ENCODE data around the gene DMP1. TPM values are rescaled to one million over a fixed set of nuclear protein-coding genes. Genes with fewer than 3 reads are reported as not detected.

DMP1 gene
- total and polyA plus RNA-seq, 2 of the 8 experiments (the other 6 are each of a cell fraction or from before 2014, with no cell fraction given): 0.05 to 0.17 TPM

- H2BK12ac ChIP-seq (ENCODE audit: low read depth, low read length): no peak overlapping the region
- no peak overlapping the region for H4K8ac ChIP-seq (ENCODE audit: extremely low read depth, insufficient read depth, low read length)
- no peaks in the 10 kb centered on the region for H3K23me2 ChIP-seq (ENCODE audit: low read depth, low read length)
- no peaks in the 10 kb centered on the region for H4K20me1 ChIP-seq (replicated peaks in 1 of 2; ENCODE audit: control insufficient read depth in 1 of 2, insufficient read depth in 2 of 2, low read length in 2 of 2)
- no peaks in the 10 kb centered on the region for H3K9me3 ChIP-seq (ENCODE audit: insufficient read depth in 2 of 2, low read depth in 1 of 2, low read length in 1 of 2)
- no peak overlapping the region for H3K4me2 ChIP-seq (ENCODE audit: insufficient read depth in 1 of 2, low read depth in 2 of 2, low read length in 2 of 2)
- H3K27ac ChIP-seq (ENCODE audit: low read depth, low read length): no peak overlapping the region
- POLR2A ChIA-PET (ENCODE audit: partially characterized antibody): no interaction called here
- DNase-seq (ENCODE audit: low read depth in 1 of 2, low spot score in 2 of 2): no peak
- H3K23ac ChIP-seq (ENCODE audit: insufficient read length): no peak overlapping the region
- H2BK20ac ChIP-seq (ENCODE audit: low read length): no peak overlapping the region
- TF ChIP-seq BACH1 (IDR thresholded peaks at IDR 0.05; ENCODE audit: low read length): no peak
- no peak for TF ChIP-seq FOSL1 (IDR thresholded peaks at IDR 0.05; ENCODE audit: insufficient read depth, low read depth, low read length)
- TF ChIP-seq SIX5 (IDR thresholded peaks at IDR 0.05; ENCODE audit: low read depth, low read length): no peak
- TF ChIP-seq TCF12 (IDR thresholded peaks at IDR 0.05; ENCODE audit: low read depth, low read length): no peak
- TF ChIP-seq RNF2 (IDR thresholded peaks at IDR 0.05; ENCODE audit: borderline replicate concordance, low read depth, low read length, missing control alignments, poor library complexity, severe bottlenecking): no peak
- TF ChIP-seq EGR1 (IDR thresholded peaks at IDR 0.05; ENCODE audit: borderline replicate concordance, low read depth, low read length): no peak
- TF ChIP-seq POU5F1 (IDR thresholded peaks at IDR 0.05; ENCODE audit: low read depth, low read length): no peak
- no peak for TF ChIP-seq KDM1A (IDR thresholded peaks at IDR 0.05; ENCODE audit: borderline replicate concordance, low read length)
- TF ChIP-seq ASH2L (IDR thresholded peaks at IDR 0.05; ENCODE audit: low read length): no peak
- no peak for TF ChIP-seq TEAD4 (IDR thresholded peaks at IDR 0.05; ENCODE audit: low read depth, low read length)
- TF ChIP-seq, protein P1, sequence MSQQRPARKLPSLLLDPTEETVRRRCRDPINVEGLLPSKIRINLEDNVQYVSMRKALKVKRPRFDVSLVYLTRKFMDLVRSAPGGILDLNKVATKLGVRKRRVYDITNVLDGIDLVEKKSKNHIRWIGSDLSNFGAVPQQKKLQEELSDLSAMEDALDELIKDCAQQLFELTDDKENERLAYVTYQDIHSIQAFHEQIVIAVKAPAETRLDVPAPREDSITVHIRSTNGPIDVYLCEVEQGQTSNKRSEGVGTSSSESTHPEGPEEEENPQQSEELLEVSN (IDR thresholded peaks at IDR 0.05): no peak
- TF ChIP-seq KDM5A (IDR thresholded peaks at IDR 0.05; ENCODE audit: low read length): no peak
- TF ChIP-seq, protein P2, sequence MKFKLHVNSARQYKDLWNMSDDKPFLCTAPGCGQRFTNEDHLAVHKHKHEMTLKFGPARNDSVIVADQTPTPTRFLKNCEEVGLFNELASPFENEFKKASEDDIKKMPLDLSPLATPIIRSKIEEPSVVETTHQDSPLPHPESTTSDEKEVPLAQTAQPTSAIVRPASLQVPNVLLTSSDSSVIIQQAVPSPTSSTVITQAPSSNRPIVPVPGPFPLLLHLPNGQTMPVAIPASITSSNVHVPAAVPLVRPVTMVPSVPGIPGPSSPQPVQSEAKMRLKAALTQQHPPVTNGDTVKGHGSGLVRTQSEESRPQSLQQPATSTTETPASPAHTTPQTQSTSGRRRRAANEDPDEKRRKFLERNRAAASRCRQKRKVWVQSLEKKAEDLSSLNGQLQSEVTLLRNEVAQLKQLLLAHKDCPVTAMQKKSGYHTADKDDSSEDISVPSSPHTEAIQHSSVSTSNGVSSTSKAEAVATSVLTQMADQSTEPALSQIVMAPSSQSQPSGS (IDR thresholded peaks at IDR 0.05; ENCODE audit: low read length): no peak
- no peak overlapping the region for H2AFZ ChIP-seq (ENCODE audit: low read length)
- H3K4ac ChIP-seq (replicated peaks; ENCODE audit: insufficient read length, low read depth, low read length): no peak overlapping the region
- no peak for FAIRE-seq
- no peaks in the 10 kb centered on the region for H3K4me1 ChIP-seq (replicated peaks in 1 of 4; ENCODE audit: control insufficient read depth in 3 of 4, insufficient read depth in 4 of 4, low read length in 3 of 4)
- WGBS, 2 experiments (ENCODE audit: extremely low coverage in 1 of 2, insufficient coverage in 1 of 2, insufficient read length in 1 of 2, insufficient replicate concordance in 2 of 2, low coverage in 1 of 2, low lambda C conversion rate in 2 of 2, missing lambda C conversion rate in 1 of 2): 94% methylated on average over 6 of the region's 6 CpGs; no CpG with 5 or more reads in 1 of the 2 experiments
- H3K36me3 ChIP-seq (ENCODE audit: control insufficient read depth in 2 of 4, insufficient read depth in 4 of 4, low read length in 3 of 4): no peaks in the 10 kb centered on the region
- H3K18ac ChIP-seq (ENCODE audit: extremely low read depth, low read length): no peak overlapping the region
- H2BK120ac ChIP-seq (replicated peaks; ENCODE audit: low read depth, low read length): no peak overlapping the region
- no peaks in the 10 kb centered on the region for H3K79me1 ChIP-seq (ENCODE audit: low read depth, low read length)
- H3K9ac ChIP-seq (replicated peaks in 1 of 4; ENCODE audit: extremely low read depth in 1 of 4, low read depth in 3 of 4, low read length in 3 of 4): no peak overlapping the region
- no peak overlapping the region for H2AK5ac ChIP-seq (ENCODE audit: low read depth, low read length)
- no peak overlapping the region for H2BK5ac ChIP-seq (ENCODE audit: low read depth, low read length)
- H3K79me2 ChIP-seq (ENCODE audit: control insufficient read depth in 1 of 2, insufficient read depth in 2 of 2, low read length in 2 of 2): no peaks in the 10 kb centered on the region
- H4K91ac ChIP-seq (replicated peaks; ENCODE audit: insufficient read length, low read length): no peak overlapping the region
- no peak overlapping the region for H3K4me3 ChIP-seq (ENCODE audit: extremely low read depth in 1 of 4, insufficient read depth in 2 of 4, low read depth in 3 of 4, low read length in 4 of 4)
- H4K5ac ChIP-seq (ENCODE audit: insufficient read length, low read depth, low read length): no peak overlapping the region
- no peak overlapping the region for H3K56ac ChIP-seq (replicated peaks; ENCODE audit: insufficient read length, low read depth, low read length)
- H3K27me3 ChIP-seq (replicated peaks in 1 of 4; ENCODE audit: control insufficient read depth in 3 of 4, extremely low read depth in 1 of 4, insufficient read depth in 3 of 4, low read length in 3 of 4): no peaks in the 10 kb centered on the region
- CTCF ChIA-PET (ENCODE audit: partially characterized antibody): interaction anchor here (0.7 to 5.2 kb wide), 5 partner anchors 9 to 364 kb away, joined by 3 to 22 read pairs (median 3); no protein-coding TSS in a partner anchor
- no peak overlapping the region for H2BK15ac ChIP-seq (ENCODE audit: low read length)
- H3K14ac ChIP-seq (ENCODE audit: insufficient read length): no peak overlapping the region
Measured at GRCh38 chr4:87644286-87644685, 5.8 kb upstream of the DMP1 start.
